H9 (cell line): ENCODE results near the gene CERK. TPM values are rescaled to one million over a fixed set of nuclear protein-coding genes. Genes with fewer than 3 reads are reported as not detected.

Source experiments
- DNase-seq: peaks from one replicate; pipeline ENCODE4 v3.0.0-alpha.2; 2017
- H2AFZ ChIP-seq: one replicate; pipeline ENCODE4 v1.6.1; 2013; ENCODE audit warnings: mild to moderate bottlenecking, low read length, control low read depth, moderate library complexity
- H2AK5ac ChIP-seq: 2 replicates; pipeline ENCODE4 v1.6.1; 2013; ENCODE audit warnings: low read length, control low read depth, mixed read lengths; ENCODE audit not compliant: insufficient read length
- H2BK120ac ChIP-seq: one replicate; pipeline ENCODE4 v1.6.1; 2013; ENCODE audit warnings: low read depth, mild to moderate bottlenecking, low read length, control low read depth, inconsistent platforms; ENCODE audit not compliant: poor library complexity, severe bottlenecking
- H2BK12ac ChIP-seq: 2 replicates; pipeline ENCODE4 v1.6.1; 2013; ENCODE audit warnings: low read length, control low read depth, mixed read lengths, low read depth; ENCODE audit not compliant: insufficient read length
- H2BK15ac ChIP-seq: 2 replicates; pipeline ENCODE4 v1.6.1; 2013; ENCODE audit warnings: low read depth, low read length, control low read depth
- H2BK20ac ChIP-seq: one replicate; pipeline ENCODE4 v1.6.1; 2013; ENCODE audit warnings: low read depth, mild to moderate bottlenecking, low read length, control low read depth, inconsistent platforms; ENCODE audit not compliant: poor library complexity, severe bottlenecking
- H2BK5ac ChIP-seq: 2 replicates; pipeline ENCODE4 v1.6.1; 2013; ENCODE audit warnings: low read length, control low read depth, mixed read lengths; ENCODE audit not compliant: insufficient read length
- H3K14ac ChIP-seq: 2 replicates; pipeline ENCODE4 v1.6.1; 2013; ENCODE audit warnings: low read length, control low read depth; ENCODE audit not compliant: insufficient read depth
- H3K18ac ChIP-seq: 2 replicates; pipeline ENCODE4 v1.6.1; 2013; ENCODE audit warnings: low read depth, mild to moderate bottlenecking, mixed read lengths, low read length, control low read depth; ENCODE audit not compliant: insufficient read length
- H3K23ac ChIP-seq: 2 replicates; pipeline ENCODE4 v1.6.1; 2013; ENCODE audit warnings: low read length, control low read depth, mixed read lengths, low read depth; ENCODE audit not compliant: insufficient read length
- H3K23me2 ChIP-seq: 2 replicates; pipeline ENCODE4 v1.6.1; 2013; ENCODE audit warnings: low read depth, mild to moderate bottlenecking, mixed read lengths, low read length, control low read depth; ENCODE audit not compliant: insufficient read length, poor library complexity, severe bottlenecking
- H3K27ac ChIP-seq: 2 replicates; pipeline ENCODE4 v1.5.1; 2013; ENCODE audit warnings: low read length, control low read depth, mixed read lengths, low read depth; ENCODE audit not compliant: insufficient read length
- H3K27me3 ChIP-seq: 2 replicates; pipeline ENCODE4 v1.6.1; 2013; ENCODE audit warnings: low read length, control low read depth, inconsistent platforms; ENCODE audit not compliant: insufficient read depth
- H3K4ac ChIP-seq: 2 replicates; pipeline ENCODE4 v1.6.1; 2013; ENCODE audit warnings: low read depth, mild to moderate bottlenecking, control low read depth, inconsistent platforms, low read length, moderate library complexity
- H3K4me1 ChIP-seq: 2 replicates; pipeline ENCODE4 v1.6.1; 2013; ENCODE audit warnings: low read length, control low read depth, inconsistent platforms; ENCODE audit not compliant: insufficient read depth
- H3K4me2 ChIP-seq: 2 replicates; pipeline ENCODE4 v1.6.1; 2013; ENCODE audit warnings: low read length, control low read depth, mixed read lengths; ENCODE audit not compliant: insufficient read length, insufficient read depth
- H3K56ac ChIP-seq: 2 replicates; pipeline ENCODE4 v1.6.1; 2013; ENCODE audit warnings: low read depth, mild to moderate bottlenecking, mixed read lengths, low read length, control low read depth; ENCODE audit not compliant: insufficient read length
- H3K79me1 ChIP-seq: 2 replicates; pipeline ENCODE4 v1.6.1; 2013; ENCODE audit warnings: low read depth, mild to moderate bottlenecking, moderate library complexity, low read length, control low read depth, inconsistent platforms; ENCODE audit not compliant: insufficient read depth, poor library complexity, severe bottlenecking
- H3K79me2 ChIP-seq: 2 replicates; pipeline ENCODE4 v1.6.1; 2013; ENCODE audit warnings: low read length, control low read depth, inconsistent platforms; ENCODE audit not compliant: insufficient read depth
- H3K9ac ChIP-seq: 2 replicates; pipeline ENCODE4 v1.6.1; 2013; ENCODE audit warnings: low read length, control low read depth, mixed read lengths; ENCODE audit not compliant: insufficient read length; ENCODE audit errors: extremely low read depth
- H3K9me3 ChIP-seq: one replicate; pipeline ENCODE4 v1.6.1; 2013; ENCODE audit warnings: low read depth, low read length, inconsistent platforms; ENCODE audit not compliant: control insufficient read depth
- H3T11ph ChIP-seq: one replicate; pipeline ENCODE4 v1.6.1; 2013; ENCODE audit warnings: mild to moderate bottlenecking, low read length, control low read depth, inconsistent platforms
- H4K20me1 ChIP-seq: one replicate; pipeline ENCODE4 v1.6.1; 2013; ENCODE audit not compliant: control insufficient read depth, insufficient read length, insufficient read depth
- H4K5ac ChIP-seq: 2 replicates; pipeline ENCODE4 v1.6.1; 2013; ENCODE audit warnings: low read depth, mild to moderate bottlenecking, mixed read lengths, low read length, control low read depth; ENCODE audit not compliant: insufficient read length
- H4K8ac ChIP-seq: replicated peaks from 2 replicates; pipeline ENCODE4 v1.6.1; 2013; ENCODE audit warnings: low read length, control low read depth, mixed read lengths, low read depth; ENCODE audit not compliant: insufficient read length
- H4K91ac ChIP-seq: 2 replicates; pipeline ENCODE4 v1.6.1; 2013; ENCODE audit warnings: low read depth, mild to moderate bottlenecking, moderate library complexity, mixed read lengths, low read length, control low read depth; ENCODE audit not compliant: insufficient read length
- H3K27ac Mint-ChIP-seq, 3 experiments: 2 replicates in 2 of 3; 3 replicates in 1 of 3; pipeline ENCODE4 v1.8.0; 2020 to 2021; ENCODE audit warnings: mixed read lengths in 3 of 3, mild to moderate bottlenecking in 1 of 3, moderate library complexity in 1 of 3
- H3K27me3 Mint-ChIP-seq: 2 replicates; pipeline ENCODE4 v1.8.0; 2021; ENCODE audit warnings: low read depth, mild to moderate bottlenecking, moderate library complexity, mixed read lengths
- H3K36me3 Mint-ChIP-seq, 3 experiments: 2 replicates in 2 of 3; 3 replicates in 1 of 3; pipeline ENCODE4 v1.8.0; 2020 to 2021; ENCODE audit warnings: low read depth in 3 of 3, mixed read lengths in 3 of 3; ENCODE audit not compliant: insufficient read depth in 1 of 3
- H3K4me1 Mint-ChIP-seq, 2 experiments: 2 replicates each; pipeline ENCODE4 v1.8.0; 2020; ENCODE audit warnings: mixed read lengths in 2 of 2
- H3K4me3 Mint-ChIP-seq, 2 experiments: 2 replicates in 1 of 2; 3 replicates in 1 of 2; pipeline ENCODE4 v1.8.0; 2020 to 2021; ENCODE audit warnings: mild to moderate bottlenecking in 2 of 2, mixed read lengths in 2 of 2, moderate library complexity in 1 of 2
- H3K9me3 Mint-ChIP-seq, 2 experiments: 2 replicates in 1 of 2; 3 replicates in 1 of 2; pipeline ENCODE4 v1.8.0; 2020; ENCODE audit warnings: mild to moderate bottlenecking in 2 of 2, mixed read lengths in 2 of 2, moderate library complexity in 1 of 2
- WGBS: extraction: QIAGEN DNeasy Blood & Tissue Kit; methylation state at CpG from one replicate; pipeline ENCODE4 v1.1.7; 2013; ENCODE audit warnings: missing lambda C conversion rate, low lambda C conversion rate, mixed read lengths; ENCODE audit not compliant: insufficient read length; ENCODE audit errors: extremely low coverage; 5-methylcytosine and 5-hydroxymethylcytosine counted together
- total RNA-seq: library from RNA; stranded (reverse); gene quantifications from 2 replicates; pipeline ENCODE4 v1.2.1, GENCODE V29; 2021
- TF ChIP-seq, protein P1 (sequence below): fragments of 200-600 bp; sonication (generic); conservative IDR thresholded peaks from 3 replicates; pipeline ENCODE4 v1.8.0; 2021; ENCODE audit warnings: antibody characterized with exemption, mild to moderate bottlenecking

CERK gene
- total RNA-seq, 1 experiment from 2014 or later = 47.1 TPM

DNA sequence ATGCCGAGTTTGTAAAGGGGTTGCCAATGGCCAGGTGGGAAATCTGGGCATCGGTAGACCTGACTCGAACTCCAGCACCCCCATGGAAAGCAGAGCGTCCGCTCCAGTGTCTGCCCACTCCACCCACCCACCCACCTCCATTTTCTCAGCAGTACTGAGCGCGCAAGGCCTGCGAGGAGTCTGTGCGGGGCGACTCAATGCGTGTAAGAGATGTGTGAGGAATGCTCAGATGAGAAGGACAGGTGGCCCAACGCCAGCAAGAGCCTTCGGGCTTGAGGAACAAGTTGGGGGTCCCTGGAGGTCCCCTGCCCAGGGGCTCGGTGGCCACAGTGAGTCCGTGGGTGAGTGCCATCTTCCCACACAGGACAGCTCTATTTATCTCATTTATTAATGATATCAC is 50.6 kb downstream of the CERK start:
- Histone ChIP-seq H3T11ph (no peak overlapping the region), H2AFZ (no peak overlapping the region), H3K23me2 (no peaks in the 10 kb centered on the region), H4K8ac (no peak overlapping the region), H2BK5ac (no peak overlapping the region), H2BK120ac (no peak overlapping the region), H3K9me3 (no peaks in the 10 kb centered on the region), H3K18ac (no peak overlapping the region), H3K79me1 (no peaks in the 10 kb centered on the region), H3K14ac (no peak overlapping the region), H2BK20ac (no peak overlapping the region), H3K27ac (no peak overlapping the region), H4K5ac (no peak overlapping the region), H3K27me3 (no peaks in the 10 kb centered on the region), H3K4ac (no peak overlapping the region), H3K4me2 (no peak overlapping the region), H2BK15ac (no peak overlapping the region), H2BK12ac (no peak overlapping the region), H3K56ac (no peak overlapping the region), H4K20me1 (no peaks in the 10 kb centered on the region), H4K91ac (no peak overlapping the region), H3K4me1 (no peaks in the 10 kb centered on the region; the same call in 1 of the 2 replicates), H3K23ac (no peak overlapping the region), H3K9ac (no peak overlapping the region), H2AK5ac (no peak overlapping the region), H3K79me2 (no peaks in the 10 kb centered on the region)
- TF ChIP-seq, protein P1, sequence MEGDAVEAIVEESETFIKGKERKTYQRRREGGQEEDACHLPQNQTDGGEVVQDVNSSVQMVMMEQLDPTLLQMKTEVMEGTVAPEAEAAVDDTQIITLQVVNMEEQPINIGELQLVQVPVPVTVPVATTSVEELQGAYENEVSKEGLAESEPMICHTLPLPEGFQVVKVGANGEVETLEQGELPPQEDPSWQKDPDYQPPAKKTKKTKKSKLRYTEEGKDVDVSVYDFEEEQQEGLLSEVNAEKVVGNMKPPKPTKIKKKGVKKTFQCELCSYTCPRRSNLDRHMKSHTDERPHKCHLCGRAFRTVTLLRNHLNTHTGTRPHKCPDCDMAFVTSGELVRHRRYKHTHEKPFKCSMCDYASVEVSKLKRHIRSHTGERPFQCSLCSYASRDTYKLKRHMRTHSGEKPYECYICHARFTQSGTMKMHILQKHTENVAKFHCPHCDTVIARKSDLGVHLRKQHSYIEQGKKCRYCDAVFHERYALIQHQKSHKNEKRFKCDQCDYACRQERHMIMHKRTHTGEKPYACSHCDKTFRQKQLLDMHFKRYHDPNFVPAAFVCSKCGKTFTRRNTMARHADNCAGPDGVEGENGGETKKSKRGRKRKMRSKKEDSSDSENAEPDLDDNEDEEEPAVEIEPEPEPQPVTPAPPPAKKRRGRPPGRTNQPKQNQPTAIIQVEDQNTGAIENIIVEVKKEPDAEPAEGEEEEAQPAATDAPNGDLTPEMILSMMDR = no peak
- H3K9me3 Mint-ChIP-seq = no peaks in the 10 kb centered on the region
- peaks cover 2 to 8% of the 10 kb centered on the region in 2 experiments; a peak in 2 of 4 replicates for H3K4me1 Mint-ChIP-seq
- H3K4me3 Mint-ChIP-seq = no peak overlapping the region
- peaks cover 9 to 50% (median 48%) of the 10 kb centered on the region in 3 experiments; a peak in 6 of 7 replicates for H3K36me3 Mint-ChIP-seq
- DNase-seq = no peak
- H3K27me3 Mint-ChIP-seq = no peaks in the 10 kb centered on the region
- no CpG with 5 or more reads among the region's 15 CpGs for WGBS
- H3K27ac Mint-ChIP-seq = no peak overlapping the region; a peak in 1 of 7 replicates
